B cell (primary cell): Measurements from ENCODE around the gene NFKBIA. TPM values are rescaled to one million over a fixed set of nuclear protein-coding genes. Genes with fewer than 3 reads are reported as not detected.

Experiments
- ATAC-seq: fragments of 200-7000 bp; cut with Tn5 transposase; one replicate; pipeline ENCODE4 v1.10.0; 2021; ENCODE audit warnings: low read depth, mild to moderate bottlenecking, moderate number of reproducible peaks, moderate library complexity
- CTCF ChIA-PET: fragments of 350-600 bp; sonication (Branson Sonifier 250); formaldehyde crosslinking; loops from one replicate; lab custom pipeline; 2021; ENCODE audit warnings: antibody characterized with exemption, inconsistent platforms; lab: Charles Lee
- POLR2A ChIA-PET: fragments of 350-600 bp; sonication (Branson Sonifier 250); formaldehyde crosslinking; loops from one replicate; lab custom pipeline; 2021; ENCODE audit warnings: antibody characterized with exemption; lab: Charles Lee
- DNase-seq: peaks from one replicate; pipeline ENCODE4 v3.0.0; 2013
- H2AFZ ChIP-seq: 2 replicates; pipeline ENCODE4 v1.6.1; 2012; ENCODE audit warnings: mild to moderate bottlenecking, low read depth, low read length; ENCODE audit not compliant: insufficient read depth, poor library complexity, severe bottlenecking
- H3K27ac ChIP-seq, 2 donors: 1 replicate in 1 of 2; 2 replicates in 1 of 2; pipeline ENCODE4 v1.5.1; 2012 to 2013; ENCODE audit warnings: low read length in 2 of 2, mild to moderate bottlenecking in 2 of 2, moderate library complexity in 1 of 2
- H3K27me3 ChIP-seq, 4 experiments: fragments of 200-600 bp in 1 of 4; sonication (generic) in 1 of 4; replicated peaks in 1 of 4; 1 replicate in 2 of 4; 2 replicates in 2 of 4; pipeline versions ENCODE4 v1.6.1 to v1.7.0; 2013 to 2016; ENCODE audit warnings: low read length in 3 of 4, mild to moderate bottlenecking in 2 of 4, mixed read lengths in 1 of 4, moderate library complexity in 1 of 4; ENCODE audit not compliant: insufficient read depth in 4 of 4, control insufficient read depth in 3 of 4; ENCODE audit errors: control extremely low read depth in 1 of 4
- H3K36me3 ChIP-seq, 2 experiments: replicated peaks in 1 of 2; 1 replicate in 1 of 2; 2 replicates in 1 of 2; pipeline versions ENCODE4 v1.6.1 to v1.7.1; 2013; ENCODE audit warnings: low read length in 1 of 2; ENCODE audit not compliant: insufficient read depth in 2 of 2, control insufficient read depth in 1 of 2; ENCODE audit errors: control extremely low read depth in 1 of 2, extremely low read depth in 1 of 2
- H3K4me1 ChIP-seq, 2 donors: fragments of 200-600 bp in 1 of 2; sonication (generic) in 1 of 2; 1 replicate in 1 of 2; 2 replicates in 1 of 2; pipeline versions ENCODE4 v1.5.1 to v1.6.1; 2013 to 2017; ENCODE audit warnings: low read length in 2 of 2; ENCODE audit not compliant: control insufficient read depth in 2 of 2, insufficient read depth in 2 of 2
- H3K4me2 ChIP-seq: replicated peaks from 2 replicates; pipeline ENCODE3; 2012; ENCODE audit warnings: mild to moderate bottlenecking, low read depth, low read length; ENCODE audit not compliant: poor library complexity, severe bottlenecking
- H3K4me3 ChIP-seq, 5 experiments: fragments of 200-600 bp in 1 of 5; sonication (generic) in 1 of 5; 1 replicate in 3 of 5; 2 replicates in 2 of 5; pipeline versions ENCODE4 v1.5.1 to v1.7.0; 2011 to 2016; ENCODE audit warnings: low read length in 4 of 5, mild to moderate bottlenecking in 4 of 5, low read depth in 2 of 5, control low read depth in 1 of 5, moderate library complexity in 1 of 5; ENCODE audit not compliant: insufficient read depth in 1 of 5; ENCODE audit errors: control extremely low read depth in 1 of 5, extremely low read depth in 1 of 5
- H3K79me2 ChIP-seq: fragments of 200-600 bp; sonication (generic); one replicate; pipeline ENCODE4 v1.6.0; 2016; ENCODE audit warnings: low read length; ENCODE audit not compliant: control insufficient read depth, insufficient read depth
- H3K9ac ChIP-seq: fragments of 200-600 bp; sonication (generic); 2 replicates; pipeline ENCODE4 v1.6.1; 2017; ENCODE audit warnings: mild to moderate bottlenecking, low read length, moderate library complexity
- H3K9me3 ChIP-seq, 3 donors: one replicate each; pipeline versions ENCODE4 v1.6.1 to v1.7.1; 2013; ENCODE audit warnings: low read length in 2 of 3; ENCODE audit not compliant: control insufficient read depth in 2 of 3, insufficient read depth in 1 of 3; ENCODE audit errors: control extremely low read depth in 1 of 3
- H4K20me1 ChIP-seq: 2 replicates; pipeline ENCODE4 v1.6.0; 2012; ENCODE audit warnings: mild to moderate bottlenecking, low read length; ENCODE audit not compliant: insufficient read depth, control insufficient read depth, poor library complexity, severe bottlenecking
- H3K27ac Mint-ChIP-seq: one replicate; pipeline ENCODE4 v1.8.0; 2021; ENCODE audit warnings: mixed read lengths
- H3K27me3 Mint-ChIP-seq: one replicate; pipeline ENCODE4 v1.8.0; 2021; ENCODE audit warnings: mixed read lengths
- H3K4me1 Mint-ChIP-seq: one replicate; pipeline ENCODE4 v1.8.0; 2021; ENCODE audit warnings: mixed read lengths
- H3K4me3 Mint-ChIP-seq: one replicate; pipeline ENCODE4 v1.8.0; 2021; ENCODE audit warnings: mixed read lengths
- H3K9me3 Mint-ChIP-seq: one replicate; pipeline ENCODE4 v1.8.0; 2022; ENCODE audit warnings: mixed read lengths; ENCODE audit not compliant: insufficient read depth
- EZH2 ChIP-seq: IDR thresholded peaks from 2 replicates; pipeline ENCODE4 v1.6.1; 2012; ENCODE audit warnings: borderline replicate concordance, low read depth, mild to moderate bottlenecking, moderate library complexity, low read length; ENCODE audit not compliant: insufficient read depth, poor library complexity, severe bottlenecking
- WGBS: methylation state at CpG from one replicate; pipeline ENCODE4 v1.1.5; 2013; ENCODE audit warnings: missing lambda C conversion rate; ENCODE audit not compliant: insufficient coverage; 5-methylcytosine and 5-hydroxymethylcytosine counted together
- intact Hi-C: fragments of 100-400 bp; cut with micrococcal nuclease; formaldehyde crosslinking; loops from one replicate; pipeline ENCODE4 v1.10.0; 2022
- polyA plus RNA-seq: library from polyadenylated mRNA; depleted of rRNA; stranded (reverse); fragments of >200 nt; gene quantifications from 2 replicates; pipeline ENCODE4 v1.2.3, GENCODE V29; 2012
- total RNA-seq, 2 donors: library from RNA; stranded (reverse); fragments of 120-200 nt in 1 of 2; gene quantifications; 1 replicate in 1 of 2; 2 replicates in 1 of 2; pipeline versions ENCODE4 v1.2.3 to v1.2.4, GENCODE V29; 2013 to 2022
- TF ChIP-seq, protein P1 (sequence below): fragments of 200-600 bp; IDR thresholded peaks from one replicate; pipeline ENCODE4 v1.8.0; 2022; ENCODE audit warnings: antibody characterized with exemption, mild to moderate bottlenecking

The NFKBIA gene
- total and polyA plus RNA-seq, 2 donors (not counting 1 experiment from before 2014, with no cell fraction given) = 308 to 3,195 TPM

GRCh38 chr14:35410858-35411257 is 6.3 kb upstream of the NFKBIA start:
- intact Hi-C loops = no loop called here
- Histone ChIP-seq H3K9ac (no peak overlapping the region), H3K36me3 (no peaks in the 10 kb centered on the region), H3K4me3 (no peak overlapping the region), H4K20me1 (no peaks in the 10 kb centered on the region), H3K4me2 (no peak overlapping the region), H2AFZ (no peak overlapping the region), H3K79me2 (peaks cover 3% of the 10 kb centered on the region), H3K9me3 (no peaks in the 10 kb centered on the region), H3K4me1 (peaks cover 13 to 25% of the 10 kb centered on the region in 2 donors), H3K27me3 (no peaks in the 10 kb centered on the region), H3K27ac (no peak overlapping the region)
- Mint-ChIP-seq H3K27me3 (no peaks in the 10 kb centered on the region), H3K27ac (no peak overlapping the region), H3K4me1 (peaks cover 27% of the 10 kb centered on the region), H3K4me3 (no peak overlapping the region), H3K9me3 (no peaks in the 10 kb centered on the region)
- CTCF ChIA-PET = interaction anchor here (0.9 to 19.8 kb wide), 8 partner anchors 12 to 270 kb away, joined by 3 to 512 read pairs (median 22); no protein-coding TSS in a partner anchor
- no peak for TF ChIP-seq EZH2
- TF ChIP-seq, protein P1, sequence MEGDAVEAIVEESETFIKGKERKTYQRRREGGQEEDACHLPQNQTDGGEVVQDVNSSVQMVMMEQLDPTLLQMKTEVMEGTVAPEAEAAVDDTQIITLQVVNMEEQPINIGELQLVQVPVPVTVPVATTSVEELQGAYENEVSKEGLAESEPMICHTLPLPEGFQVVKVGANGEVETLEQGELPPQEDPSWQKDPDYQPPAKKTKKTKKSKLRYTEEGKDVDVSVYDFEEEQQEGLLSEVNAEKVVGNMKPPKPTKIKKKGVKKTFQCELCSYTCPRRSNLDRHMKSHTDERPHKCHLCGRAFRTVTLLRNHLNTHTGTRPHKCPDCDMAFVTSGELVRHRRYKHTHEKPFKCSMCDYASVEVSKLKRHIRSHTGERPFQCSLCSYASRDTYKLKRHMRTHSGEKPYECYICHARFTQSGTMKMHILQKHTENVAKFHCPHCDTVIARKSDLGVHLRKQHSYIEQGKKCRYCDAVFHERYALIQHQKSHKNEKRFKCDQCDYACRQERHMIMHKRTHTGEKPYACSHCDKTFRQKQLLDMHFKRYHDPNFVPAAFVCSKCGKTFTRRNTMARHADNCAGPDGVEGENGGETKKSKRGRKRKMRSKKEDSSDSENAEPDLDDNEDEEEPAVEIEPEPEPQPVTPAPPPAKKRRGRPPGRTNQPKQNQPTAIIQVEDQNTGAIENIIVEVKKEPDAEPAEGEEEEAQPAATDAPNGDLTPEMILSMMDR = no peak
- POLR2A ChIA-PET = no interaction called here
- no peak for DNase-seq
- 88% methylated on average over 6 of the region's 6 CpGs for WGBS
- no peak for ATAC-seq

GRCh38 chr14:35409595-35409994 is 5.0 kb upstream of the NFKBIA start:
- no peaks in the 10 kb centered on the region for H3K27me3 Mint-ChIP-seq
- DNase-seq (no peak), ATAC-seq (no peak)
- intact Hi-C loops = no loop called here
- no peak overlapping the region for H3K27ac ChIP-seq
- POLR2A ChIA-PET = no interaction called here
- no peaks in the 10 kb centered on the region for H3K9me3 Mint-ChIP-seq
- H3K9me3 ChIP-seq = no peaks in the 10 kb centered on the region
- no peak overlapping the region for H3K27ac Mint-ChIP-seq
- H3K27me3 ChIP-seq = no peaks in the 10 kb centered on the region
- WGBS = no CpG with 5 or more reads among the region's 1 CpG
- TF ChIP-seq, protein P1 = no peak
- TF ChIP-seq EZH2 = no peak
- no peaks in the 10 kb centered on the region for H3K36me3 ChIP-seq
- H3K4me3 Mint-ChIP-seq = no peak overlapping the region
- H3K79me2 ChIP-seq = peaks cover 13% of the 10 kb centered on the region
- H2AFZ ChIP-seq = no peak overlapping the region
- no peak overlapping the region for H3K4me3 ChIP-seq
- CTCF ChIA-PET = interaction anchor here (0.8 to 19.8 kb wide), 11 partner anchors 8 to 269 kb away, joined by 3 to 512 read pairs (median 5); no protein-coding TSS in a partner anchor
- H3K4me1 ChIP-seq = peaks cover 18 to 28% of the 10 kb centered on the region in 2 donors
- H3K4me2 ChIP-seq = no peak overlapping the region
- H4K20me1 ChIP-seq = no peaks in the 10 kb centered on the region
- no peak overlapping the region for H3K9ac ChIP-seq
- H3K4me1 Mint-ChIP-seq = peaks cover 29% of the 10 kb centered on the region
